Spinal cord (tissue), 10 donors: ENCODE data around the gene PLA2G2F. TPM values are rescaled to one million over a fixed set of nuclear protein-coding genes. Genes with fewer than 3 reads are reported as not detected.
"Not testable (repeated sequence)": the region's sequence is repeated elsewhere in the genome, so short reads cannot be mapped to it uniquely, and the experiment has no call there.

ENCODE experiments used
- DNase-seq, 6 donors: peaks; one replicate each; pipeline versions ENCODE4 v3.0.0 to v3.0.0-alpha.2; 2013 to 2015; ENCODE audit warnings: low spot score in 6 of 6, low read depth in 4 of 6
- H3K27ac ChIP-seq: one replicate; pipeline ENCODE4 v1.5.1; 2013; ENCODE audit warnings: low read depth, low read length, control low read depth
- H3K27me3 ChIP-seq: one replicate; pipeline ENCODE4 v1.6.1; 2013; ENCODE audit warnings: low read length; ENCODE audit not compliant: control insufficient read depth, insufficient read depth
- H3K36me3 ChIP-seq: one replicate; pipeline ENCODE4 v1.6.1; 2013; ENCODE audit warnings: low read length; ENCODE audit not compliant: control insufficient read depth, insufficient read depth
- H3K4me1 ChIP-seq: one replicate; pipeline ENCODE4 v1.6.1; 2013; ENCODE audit warnings: low read length; ENCODE audit not compliant: control insufficient read depth, insufficient read depth
- H3K4me3 ChIP-seq: one replicate; pipeline ENCODE4 v1.5.1; 2013; ENCODE audit warnings: low read depth, low read length, control low read depth
- H3K9me3 ChIP-seq: one replicate; pipeline ENCODE4 v1.6.1; 2013; ENCODE audit warnings: low read length; ENCODE audit not compliant: control insufficient read depth, insufficient read depth
- WGBS: methylation state at CpG from one replicate; pipeline ENCODE4 v1.1.5; 2013; ENCODE audit warnings: missing lambda C conversion rate; ENCODE audit not compliant: insufficient coverage; 5-methylcytosine and 5-hydroxymethylcytosine counted together
- polyA plus RNA-seq, 2 donors: library from polyadenylated mRNA; unstranded; fragments of 120-200 nt; gene quantifications; one replicate each; pipeline ENCODE4 v1.2.1, GENCODE V29; 2013; ENCODE audit not compliant: insufficient read length in 2 of 2
- total RNA-seq, 2 donors: library from RNA; depleted of rRNA in 1 of 2; stranded (reverse); fragments of 120-200 nt in 1 of 2; fragments of >200 nt in 1 of 2; gene quantifications; one replicate each; pipeline versions ENCODE4 v1.2.3 to v1.2.4, GENCODE V29; 2013 to 2014
- donor health status: healthy.

Gene PLA2G2F
- total and polyA plus RNA-seq, 4 donors, result not detected

- WGBS, result 45% methylated on average over 5 of the region's 10 CpGs
- Histone ChIP-seq H3K4me3 (no peak overlapping the region), H3K27ac (no peak overlapping the region), H3K4me1 (no peaks in the 10 kb centered on the region), H3K9me3 (peaks cover 4% of the 10 kb centered on the region), H3K36me3 (no peaks in the 10 kb centered on the region), H3K27me3 (no peaks in the 10 kb centered on the region)
- no peak for DNase-seq
Measured at GRCh38 chr1:20125100-20125499, 14.0 kb upstream of the PLA2G2F start.

GRCh38 chr1:20126041-20126805 is 12.9 kb upstream of the PLA2G2F start:
- DNase-seq, result no peak
- no peaks in the 10 kb centered on the region for H3K36me3 ChIP-seq
- WGBS, result 85% methylated on average over 7 of the region's 9 CpGs
- no peak overlapping the region for H3K4me3 ChIP-seq
- peaks cover 4% of the 10 kb centered on the region for H3K9me3 ChIP-seq
- no peak overlapping the region for H3K27ac ChIP-seq
- no peaks in the 10 kb centered on the region for H3K4me1 ChIP-seq
- no peaks in the 10 kb centered on the region for H3K27me3 ChIP-seq

- H3K36me3 ChIP-seq, result no peaks in the 10 kb centered on the region
- H3K27ac ChIP-seq, result no peak overlapping the region
- no peaks in the 10 kb centered on the region for H3K27me3 ChIP-seq
- no peaks in the 10 kb centered on the region for H3K4me1 ChIP-seq
- no peak for DNase-seq
- H3K4me3 ChIP-seq, result no peak overlapping the region
- WGBS, result 94% methylated on average over 10 of the region's 10 CpGs
- peaks cover 4% of the 10 kb centered on the region for H3K9me3 ChIP-seq
Measured at GRCh38 chr1:20126806-20127440, 12.2 kb upstream of the PLA2G2F start.

GRCh38 chr1:20130518-20130917 is 8.6 kb upstream of the PLA2G2F start:
- not testable (repeated sequence) for H3K4me1 ChIP-seq, H3K27me3 ChIP-seq, H3K27ac ChIP-seq, H3K4me3 ChIP-seq, H3K9me3 ChIP-seq, H3K36me3 ChIP-seq, DNase-seq
- WGBS, result 100% methylated on average over 1 of the region's 3 CpGs

- Histone ChIP-seq H3K27me3 (no peaks in the 10 kb centered on the region), H3K4me1 (no peaks in the 10 kb centered on the region), H3K4me3 (no peak overlapping the region), H3K27ac (no peak overlapping the region), H3K36me3 (no peaks in the 10 kb centered on the region), H3K9me3 (no peaks in the 10 kb centered on the region)
- DNase-seq, result no peak
- no CpG with 5 or more reads among the region's 3 CpGs for WGBS
Measured at GRCh38 chr1:20134995-20135394, 4.1 kb upstream of the PLA2G2F start.

GRCh38 chr1:20136249-20136648 is 2.9 kb upstream of the PLA2G2F start:
- Histone ChIP-seq H3K4me1 (no peaks in the 10 kb centered on the region), H3K4me3 (no peak overlapping the region), H3K9me3 (no peaks in the 10 kb centered on the region), H3K27me3 (no peaks in the 10 kb centered on the region), H3K27ac (no peak overlapping the region), H3K36me3 (no peaks in the 10 kb centered on the region)
- no peak for DNase-seq
- 92% methylated on average over 3 of the region's 3 CpGs for WGBS

GRCh38 chr1:20137055-20137454 is 2.1 kb upstream of the PLA2G2F start:
- DNase-seq, result no peak
- Histone ChIP-seq H3K27ac (no peak overlapping the region), H3K36me3 (no peaks in the 10 kb centered on the region), H3K4me3 (no peak overlapping the region), H3K4me1 (no peaks in the 10 kb centered on the region), H3K9me3 (no peaks in the 10 kb centered on the region), H3K27me3 (no peaks in the 10 kb centered on the region)
- WGBS, result 95% methylated on average over 3 of the region's 4 CpGs

GRCh38 chr1:20137604-20138003 is 1.5 kb upstream of the PLA2G2F start:
- H3K4me3 ChIP-seq, result no peak overlapping the region
- DNase-seq, result no peak
- no peaks in the 10 kb centered on the region for H3K9me3 ChIP-seq
- WGBS, result 100% methylated on average over 1 of the region's 1 CpG
- no peaks in the 10 kb centered on the region for H3K27me3 ChIP-seq
- no peak overlapping the region for H3K27ac ChIP-seq
- no peaks in the 10 kb centered on the region for H3K4me1 ChIP-seq
- H3K36me3 ChIP-seq, result no peaks in the 10 kb centered on the region

GRCh38 chr1:20138346-20138745 is 777 bp upstream of the PLA2G2F start:
- Histone ChIP-seq H3K27me3 (no peaks in the 10 kb centered on the region), H3K4me1 (no peaks in the 10 kb centered on the region), H3K27ac (no peak overlapping the region), H3K36me3 (no peaks in the 10 kb centered on the region), H3K4me3 (no peak overlapping the region), H3K9me3 (no peaks in the 10 kb centered on the region)
- DNase-seq, result no peak
- 100% methylated on average over 1 of the region's 6 CpGs for WGBS
